K562 (cell line): ENCODE measurements around the gene HSPA1B. TPM values are rescaled to one million over a fixed set of nuclear protein-coding genes. Genes with fewer than 3 reads are reported as not detected.

Experiments
- CBFB ChIP-seq: sonication (generic); formaldehyde crosslinking; IDR thresholded peaks from 2 replicates; pipeline ENCODE4 v1.4.0; 2020; ENCODE audit warnings: mild to moderate bottlenecking, missing genetic modification reagents
- CREB3 ChIP-seq: fragments of 450-650 bp; conservative IDR thresholded peaks from 2 replicates; pipeline ENCODE4 v1.6.1; 2016; ENCODE audit warnings: missing genetic modification characterization, low read depth, mild to moderate bottlenecking, missing compliant biosample characterization, moderate library complexity
- JUNB ChIP-seq: fragments of 450-650 bp; formaldehyde crosslinking; conservative IDR thresholded peaks from 2 replicates; pipeline ENCODE4 v1.4.0; 2020; ENCODE audit warnings: mild to moderate bottlenecking
- KDM4B ChIP-seq, 2 experiments: fragments of 450-650 bp in 1 of 2; sonication (generic) in 1 of 2; IDR thresholded peaks; 2 replicates each; pipeline ENCODE4 v1.6.1; 2016 to 2017; ENCODE audit warnings: borderline replicate concordance in 2 of 2, antibody characterized with exemption in 1 of 2, low read depth in 1 of 2, mild to moderate bottlenecking in 1 of 2
- KLF10 ChIP-seq: fragments of 250-450 bp; sonication (Bioruptor Pico); IDR thresholded peaks from 2 replicates; pipeline ENCODE4 v1.6.1; 2021; ENCODE audit warnings: matching md5 sums
- MGA ChIP-seq: fragments of 450-650 bp; IDR thresholded peaks from 2 replicates; pipeline ENCODE4 v1.6.1; 2016; ENCODE audit warnings: mild to moderate bottlenecking, moderate library complexity
- NR3C1 ChIP-seq: sonication (generic); formaldehyde crosslinking; IDR thresholded peaks from 2 replicates; pipeline ENCODE4 v1.8.1; 2022; ENCODE audit warnings: missing genetic modification reagents
- THRB ChIP-seq: fragments of 450-650 bp; formaldehyde crosslinking; conservative IDR thresholded peaks from 2 replicates; pipeline ENCODE4 v1.4.0; 2022; ENCODE audit warnings: mild to moderate bottlenecking, missing genetic modification characterization
- TSC22D4 ChIP-seq: fragments of 450-650 bp; IDR thresholded peaks from 2 replicates; pipeline ENCODE4 v1.6.1; 2016; ENCODE audit warnings: missing genetic modification characterization, missing biosample characterization, control low read depth
- U2AF1 ChIP-seq: fragments of 200-400 bp; formaldehyde crosslinking; optimal IDR thresholded peaks from 2 replicates; pipeline ENCODE3; 2017; ENCODE audit warnings: mild to moderate bottlenecking, low read depth, low read length, moderate library complexity
- ZBTB1 ChIP-seq: sonication (generic); formaldehyde crosslinking; IDR thresholded peaks from 2 replicates; pipeline ENCODE4 v1.8.1; 2023; ENCODE audit warnings: missing genetic modification reagents, low read depth, mild to moderate bottlenecking, borderline replicate concordance
- ZNF197 ChIP-seq: fragments of 200-800 bp; sonication (Bioruptor generic); IDR thresholded peaks from 2 replicates; pipeline ENCODE4 v1.6.1; 2016; ENCODE audit warnings: low read depth, missing genetic modification characterization, missing compliant biosample characterization
- ZNF347 ChIP-seq: fragments of 450-650 bp; formaldehyde crosslinking; IDR thresholded peaks from 2 replicates; pipeline ENCODE4 v1.4.0; 2020; ENCODE audit warnings: low read depth, mild to moderate bottlenecking, moderate library complexity
- ZNF75A ChIP-seq: fragments of 450-650 bp; formaldehyde crosslinking; IDR thresholded peaks from 2 replicates; pipeline ENCODE4 v1.4.0; 2020; ENCODE audit warnings: mild to moderate bottlenecking
- polyA plus RNA-seq, 8 experiments: library from polyadenylated mRNA; depleted of rRNA in 4 of 8; stranded (reverse) in 5 of 8; unstranded in 3 of 8; fragments of >200 nt; fragmentation: Nextera tagmentation in 2 of 8; fragmentation: Illumina TruSeq in 1 of 8; extraction: Ambion mirVana in 2 of 8; extraction: Trizol in 1 of 8; gene quantifications; 2 replicates each; pipeline versions ENCODE4 v1.2.1 to v1.2.3, GENCODE V29; 2011 to 2014; ENCODE audit warnings: inconsistent platforms in 1 of 8, missing spikeins in 1 of 8
- total RNA-seq, 7 experiments: library from RNA; depleted of rRNA in 6 of 7; stranded (reverse); fragments of >200 nt in 6 of 7; fragmentation: Illumina TruSeq in 2 of 7; extraction: Trizol in 2 of 7; gene quantifications; 2 replicates each; pipeline versions ENCODE4 v1.2.1 to v1.2.3, GENCODE V29; 2011 to 2021; ENCODE audit warnings: low replicate concordance in 1 of 7

Gene HSPA1B
- total and polyA plus RNA-seq, 9 of the 15 experiments (the other 6 are each of a cell fraction or from before 2014, with no cell fraction given), result 0.27 to 227 (median 51.2) TPM

GRCh38 chr6:31795616-31796298, 31.8 kb upstream of the HSPA1B start, which contains the start of gene VARS1 (continued):
- TF ChIP-seq MGA, result no peak
- no peak for TF ChIP-seq ZNF75A
- TF ChIP-seq ZBTB1, result no peak; the same call in 1 of the 2 replicates
- TF ChIP-seq JUNB (CRISPR knock-in tag), result no peak
- no peak for TF ChIP-seq ZNF347 (CRISPR knock-in tag)
- no peak for TF ChIP-seq KLF10 (CRISPR knock-in tag)
- TF ChIP-seq NR3C1 (CRISPR knock-in tag), result peak; percentile 68; the same call in 1 of the 2 replicates
- no peak; the same call in 1 of the 2 replicates for TF ChIP-seq THRB
- TF ChIP-seq ZNF197 (CRISPR knock-in tag), result peak; percentile 89; the same call in 1 of the 2 replicates
- TF ChIP-seq TSC22D4, result no peak
- TF ChIP-seq CBFB (CRISPR knock-in tag), result no peak; the same call in none of the 2 replicates
- TF ChIP-seq CREB3, result no peak
- peak; percentile 88 for TF ChIP-seq U2AF1
- TF ChIP-seq KDM4B (IDR thresholded peaks at IDR 0.05; ENCODE audit: borderline replicate concordance in 2 of 2, low read depth in 1 of 2), result 0 out of 4 replicates have a peak, but pooled peaks of 1 of the 2 experiments have one; percentile 47
